Astrocyte (in vitro differentiated cells and primary cell): ENCODE measurements around the gene DENND4B.

Experiments
- EZH2 ChIP-seq: IDR thresholded peaks from 2 replicates; pipeline ENCODE4 v1.6.1; 2012; ENCODE audit warnings: mild to moderate bottlenecking, low read length, inconsistent platforms; ENCODE audit not compliant: insufficient read depth
- TF ChIP-seq, protein P1 (sequence below): IDR thresholded peaks from 2 replicates; pipeline ENCODE4 v1.5.1; 2011; ENCODE audit warnings: low read depth, mild to moderate bottlenecking, inconsistent platforms, low read length, moderate library complexity; ENCODE audit not compliant: insufficient read depth

- TF ChIP-seq, protein P1, sequence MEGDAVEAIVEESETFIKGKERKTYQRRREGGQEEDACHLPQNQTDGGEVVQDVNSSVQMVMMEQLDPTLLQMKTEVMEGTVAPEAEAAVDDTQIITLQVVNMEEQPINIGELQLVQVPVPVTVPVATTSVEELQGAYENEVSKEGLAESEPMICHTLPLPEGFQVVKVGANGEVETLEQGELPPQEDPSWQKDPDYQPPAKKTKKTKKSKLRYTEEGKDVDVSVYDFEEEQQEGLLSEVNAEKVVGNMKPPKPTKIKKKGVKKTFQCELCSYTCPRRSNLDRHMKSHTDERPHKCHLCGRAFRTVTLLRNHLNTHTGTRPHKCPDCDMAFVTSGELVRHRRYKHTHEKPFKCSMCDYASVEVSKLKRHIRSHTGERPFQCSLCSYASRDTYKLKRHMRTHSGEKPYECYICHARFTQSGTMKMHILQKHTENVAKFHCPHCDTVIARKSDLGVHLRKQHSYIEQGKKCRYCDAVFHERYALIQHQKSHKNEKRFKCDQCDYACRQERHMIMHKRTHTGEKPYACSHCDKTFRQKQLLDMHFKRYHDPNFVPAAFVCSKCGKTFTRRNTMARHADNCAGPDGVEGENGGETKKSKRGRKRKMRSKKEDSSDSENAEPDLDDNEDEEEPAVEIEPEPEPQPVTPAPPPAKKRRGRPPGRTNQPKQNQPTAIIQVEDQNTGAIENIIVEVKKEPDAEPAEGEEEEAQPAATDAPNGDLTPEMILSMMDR = no peak
- TF ChIP-seq EZH2 = no peak
Observed at GRCh38 chr1:153922076-153922971, 24.2 kb downstream of the DENND4B start.
